PFSK-1 (cell line): ENCODE measurements around the gene ADGRG4.

ENCODE experiments used
- FOXP2 ChIP-seq: optimal IDR thresholded peaks from 2 replicates; pipeline ENCODE3; 2011; ENCODE audit warnings: borderline replicate concordance, control low read depth, inconsistent platforms; ENCODE audit not compliant: insufficient read depth; ENCODE audit errors: extremely low read length, extremely low read depth
- POLR2AphosphoS5 ChIP-seq: IDR thresholded peaks from 2 replicates; pipeline ENCODE4 v1.6.1; 2012; ENCODE audit warnings: low read depth, mild to moderate bottlenecking, control low read depth, low read length, moderate library complexity
- REST ChIP-seq, 2 experiments: IDR thresholded peaks; 2 replicates each; pipeline versions ENCODE4 v1.6.1 to v1.8.0; 2011 to 2012; ENCODE audit warnings: low read depth in 2 of 2, low read length in 2 of 2, control low read depth in 1 of 2, inconsistent platforms in 1 of 2, mild to moderate bottlenecking in 1 of 2, moderate library complexity in 1 of 2; ENCODE audit not compliant: insufficient read depth in 1 of 2
- SIN3A ChIP-seq: IDR thresholded peaks from 2 replicates; pipeline ENCODE4 v1.6.1; 2012; ENCODE audit warnings: mild to moderate bottlenecking, low read length, moderate library complexity, borderline replicate concordance; ENCODE audit not compliant: insufficient read depth
- TAF1 ChIP-seq: IDR thresholded peaks from 2 replicates; pipeline ENCODE4 v1.6.1; 2012; ENCODE audit warnings: low read length, control low read depth, borderline replicate concordance; ENCODE audit not compliant: insufficient read depth

ADGRG4 gene

GRCh38 chrX:136258951-136259350, 41.8 kb upstream of the ADGRG4 start:
- TF ChIP-seq TAF1 (no peak), POLR2AphosphoS5 (no peak), REST (IDR thresholded peaks at IDR 0.05; ENCODE audit: insufficient read depth in 1 of 2, low read depth in 2 of 2, low read length in 2 of 2) (no peak), FOXP2 (no peak), SIN3A (no peak)

GRCh38 chrX:136259543-136259942, 41.2 kb upstream of the ADGRG4 start:
- no peak for TF ChIP-seq REST (IDR thresholded peaks at IDR 0.05; ENCODE audit: insufficient read depth in 1 of 2, low read depth in 2 of 2, low read length in 2 of 2)
- TF ChIP-seq FOXP2: no peak
- no peak for TF ChIP-seq SIN3A

- no peak for TF ChIP-seq REST (IDR thresholded peaks at IDR 0.05; ENCODE audit: insufficient read depth in 1 of 2, low read depth in 2 of 2, low read length in 2 of 2)
- no peak for TF ChIP-seq TAF1
- no peak for TF ChIP-seq FOXP2
- TF ChIP-seq SIN3A: no peak
- TF ChIP-seq POLR2AphosphoS5: no peak
Measured at GRCh38 chrX:136260776-136261175, 40.0 kb upstream of the ADGRG4 start.

- TF ChIP-seq TAF1 (no peak), POLR2AphosphoS5 (no peak), REST (IDR thresholded peaks at IDR 0.05; ENCODE audit: insufficient read depth in 1 of 2, low read depth in 2 of 2, low read length in 2 of 2) (no peak), FOXP2 (no peak), SIN3A (no peak)
Measured at GRCh38 chrX:136261321-136261720, 39.4 kb upstream of the ADGRG4 start.

- TF ChIP-seq REST (IDR thresholded peaks at IDR 0.05; ENCODE audit: insufficient read depth in 1 of 2, low read depth in 2 of 2, low read length in 2 of 2) (no peak), SIN3A (no peak), POLR2AphosphoS5 (no peak), FOXP2 (no peak)
Measured at GRCh38 chrX:136262243-136262642, 38.5 kb upstream of the ADGRG4 start.
